A549 (cell line): ENCODE measurements around the gene CHIC2.

ENCODE experiments used
- CHD4 ChIP-seq: fragments of 200-600 bp; sonication (generic); IDR thresholded peaks from 2 replicates; pipeline ENCODE4 v1.6.1; 2016; ENCODE audit warnings: antibody characterized with exemption, mild to moderate bottlenecking, borderline replicate concordance
- CTCF ChIP-seq: fragments of >200 bp; sonication (Bioruptor Twin); formaldehyde crosslinking; IDR thresholded peaks from 3 replicates; pipeline ENCODE4 v1.5.1; 2016
- E2F6 ChIP-seq: IDR thresholded peaks from 2 replicates; pipeline ENCODE4 v1.6.1; 2012; ENCODE audit warnings: low read depth, borderline replicate concordance
- GATA3 ChIP-seq: IDR thresholded peaks from 2 replicates; pipeline ENCODE4 v1.6.1; 2012; ENCODE audit warnings: borderline replicate concordance
- HMGXB4 ChIP-seq: fragments of 250-450 bp; sonication (Bioruptor Pico); IDR thresholded peaks from 2 replicates; pipeline ENCODE4 v1.5.0; 2021; ENCODE audit warnings: mild to moderate bottlenecking, moderate library complexity, borderline replicate concordance
- KDM1A ChIP-seq: fragments of 200-600 bp; sonication (generic); IDR thresholded peaks from 2 replicates; pipeline ENCODE4 v1.6.1; 2016; ENCODE audit warnings: low read depth, mild to moderate bottlenecking
- MAX ChIP-seq: IDR thresholded peaks from 2 replicates; pipeline ENCODE4 v1.6.1; 2012
- POLR2A ChIP-seq: IDR thresholded peaks from 2 replicates; pipeline ENCODE4 v1.6.1; 2012; ENCODE audit warnings: mild to moderate bottlenecking, low read length
- RCOR1 ChIP-seq: fragments of 150-350 bp; IDR thresholded peaks from 2 replicates; pipeline ENCODE4 v1.6.1; 2014; ENCODE audit warnings: antibody characterized with exemption, low read length, low read depth
- RFX5 ChIP-seq: fragments of 450-650 bp; IDR thresholded peaks from 2 replicates; pipeline ENCODE4 v1.7.1; 2014; ENCODE audit warnings: antibody characterized with exemption, mild to moderate bottlenecking, moderate library complexity
- SMC3 ChIP-seq: fragments of >200 bp; sonication (Bioruptor Twin); formaldehyde crosslinking; IDR thresholded peaks from 3 replicates; pipeline ENCODE4 v1.6.1; 2018; ENCODE audit warnings: inconsistent platforms

GRCh38 chr4:54014666-54015160 is 49.7 kb downstream of the CHIC2 start:
- TF ChIP-seq SMC3 (no peak), POLR2A (no peak), RCOR1 (no peak), KDM1A (no peak), GATA3 (no peak), MAX (no peak), CTCF (no peak), CHD4 (no peak), E2F6 (no peak), RFX5 (no peak), HMGXB4 (no peak)
